DND-41 (cell line): ENCODE data around the gene ADCY4.

Experiments
- ATAC-seq: fragments of 200-7000 bp; cut with Tn5 transposase; 3 replicates; pipeline ENCODE4 v1.9.1; 2021; ENCODE audit warnings: low read depth; ENCODE audit not compliant: insufficient read depth
- DNase-seq: peaks from one replicate; pipeline ENCODE4 v3.0.0-alpha.2; 2020
- H2AFZ ChIP-seq: 2 replicates; pipeline ENCODE4 v1.6.0; 2012; ENCODE audit warnings: low read depth, low read length
- H3K27ac ChIP-seq: 2 replicates; pipeline ENCODE4 v1.5.1; 2012; ENCODE audit warnings: low read length, inconsistent platforms
- H3K27me3 ChIP-seq: fragments of 200-600 bp; sonication (generic); 2 replicates; pipeline ENCODE4 v1.6.0; 2012; ENCODE audit warnings: low read length, mild to moderate bottlenecking, inconsistent platforms; ENCODE audit not compliant: insufficient read depth, poor library complexity
- H3K36me3 ChIP-seq: 2 replicates; pipeline ENCODE4 v1.5.1; 2012; ENCODE audit warnings: low read length, inconsistent platforms; ENCODE audit not compliant: insufficient read depth
- H3K4me1 ChIP-seq: 2 replicates; pipeline ENCODE4 v1.5.1; 2012; ENCODE audit warnings: mild to moderate bottlenecking, low read length; ENCODE audit not compliant: insufficient read depth
- H3K4me2 ChIP-seq: 2 replicates; pipeline ENCODE4 v1.6.0; 2012; ENCODE audit warnings: mild to moderate bottlenecking, moderate library complexity, low read length, inconsistent platforms; ENCODE audit not compliant: insufficient read depth
- H3K4me3 ChIP-seq, 2 experiments: fragments of 200-600 bp in 1 of 2; shearing (Covaris generic) in 1 of 2; 2 replicates each; pipeline ENCODE4 v1.5.1; 2012 to 2016; ENCODE audit warnings: inconsistent platforms in 2 of 2, low read length in 2 of 2, mild to moderate bottlenecking in 2 of 2, low read depth in 1 of 2, moderate library complexity in 1 of 2
- H3K79me2 ChIP-seq: 2 replicates; pipeline ENCODE4 v1.6.0; 2012; ENCODE audit warnings: low read length, inconsistent platforms; ENCODE audit not compliant: insufficient read depth
- H3K9ac ChIP-seq: 2 replicates; pipeline ENCODE4 v1.6.0; 2012; ENCODE audit warnings: low read depth, mild to moderate bottlenecking, inconsistent platforms, low read length, moderate library complexity
- H3K9me3 ChIP-seq: 2 replicates; pipeline ENCODE4 v1.5.1; 2012; ENCODE audit warnings: low read length, moderate library complexity, mild to moderate bottlenecking, inconsistent platforms; ENCODE audit not compliant: insufficient read depth, severe bottlenecking
- H4K20me1 ChIP-seq: 2 replicates; pipeline ENCODE4 v1.6.0; 2012; ENCODE audit warnings: low read length; ENCODE audit not compliant: insufficient read depth
- EZH2 ChIP-seq: IDR thresholded peaks from 3 replicates; pipeline ENCODE4 v1.6.1; 2012; ENCODE audit warnings: borderline replicate concordance, low read depth, mild to moderate bottlenecking, moderate library complexity, low read length, inconsistent platforms; ENCODE audit not compliant: severe bottlenecking
- TF ChIP-seq, protein P1 (sequence below): IDR thresholded peaks from 2 replicates; pipeline ENCODE4 v1.5.1; 2012; ENCODE audit warnings: borderline replicate concordance, low read length, moderate library complexity, mild to moderate bottlenecking; ENCODE audit not compliant: poor library complexity, severe bottlenecking; ENCODE audit errors: extremely low read depth

The ADCY4 gene

DNA sequence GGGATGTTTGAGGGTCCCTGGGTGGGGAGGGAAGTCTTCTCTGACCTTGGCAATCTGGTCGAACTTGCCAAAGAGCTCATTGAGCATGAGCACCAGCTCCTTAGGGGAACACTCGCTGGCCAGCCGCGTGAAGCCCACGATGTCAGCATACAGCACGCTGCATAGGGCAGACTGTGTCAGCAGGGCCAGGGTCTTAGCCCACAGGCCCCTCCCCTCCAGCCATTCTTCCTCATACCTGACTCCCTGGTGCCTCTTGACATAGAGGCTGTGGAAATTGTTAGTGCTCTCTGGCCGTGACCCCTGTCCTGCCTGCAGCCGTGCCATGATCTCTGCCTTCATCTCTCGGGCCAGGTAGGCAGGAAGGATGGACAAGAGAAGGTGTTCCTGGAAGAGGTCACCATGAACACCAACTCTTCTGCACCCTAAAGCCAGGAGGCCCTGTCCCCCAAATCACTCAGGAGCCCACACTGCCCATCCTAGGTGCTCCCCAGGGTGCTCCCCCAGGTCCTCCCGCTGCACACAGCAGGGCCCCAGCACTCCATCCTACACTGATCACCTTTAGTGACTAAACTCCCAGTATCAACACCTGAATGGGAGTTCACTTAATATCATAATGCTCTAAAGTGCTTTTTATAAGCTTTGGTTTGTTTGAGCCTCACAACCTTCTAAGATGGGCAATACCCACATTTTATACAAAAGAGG is 3.7 kb downstream of the ADCY4 start:
- Histone ChIP-seq H3K4me3 (no peak overlapping the region), H2AFZ (no peak overlapping the region), H4K20me1 (peaks cover 23% of the 10 kb centered on the region), H3K4me2 (no peak overlapping the region), H3K27me3 (peaks cover 9% of the 10 kb centered on the region), H3K9ac (no peak overlapping the region), H3K79me2 (no peaks in the 10 kb centered on the region), H3K4me1 (peaks cover 25% of the 10 kb centered on the region), H3K27ac (no peak overlapping the region), H3K9me3 (no peaks in the 10 kb centered on the region), H3K36me3 (no peaks in the 10 kb centered on the region)
- DNase-seq: no peak
- no peak for TF ChIP-seq EZH2
- TF ChIP-seq, protein P1, sequence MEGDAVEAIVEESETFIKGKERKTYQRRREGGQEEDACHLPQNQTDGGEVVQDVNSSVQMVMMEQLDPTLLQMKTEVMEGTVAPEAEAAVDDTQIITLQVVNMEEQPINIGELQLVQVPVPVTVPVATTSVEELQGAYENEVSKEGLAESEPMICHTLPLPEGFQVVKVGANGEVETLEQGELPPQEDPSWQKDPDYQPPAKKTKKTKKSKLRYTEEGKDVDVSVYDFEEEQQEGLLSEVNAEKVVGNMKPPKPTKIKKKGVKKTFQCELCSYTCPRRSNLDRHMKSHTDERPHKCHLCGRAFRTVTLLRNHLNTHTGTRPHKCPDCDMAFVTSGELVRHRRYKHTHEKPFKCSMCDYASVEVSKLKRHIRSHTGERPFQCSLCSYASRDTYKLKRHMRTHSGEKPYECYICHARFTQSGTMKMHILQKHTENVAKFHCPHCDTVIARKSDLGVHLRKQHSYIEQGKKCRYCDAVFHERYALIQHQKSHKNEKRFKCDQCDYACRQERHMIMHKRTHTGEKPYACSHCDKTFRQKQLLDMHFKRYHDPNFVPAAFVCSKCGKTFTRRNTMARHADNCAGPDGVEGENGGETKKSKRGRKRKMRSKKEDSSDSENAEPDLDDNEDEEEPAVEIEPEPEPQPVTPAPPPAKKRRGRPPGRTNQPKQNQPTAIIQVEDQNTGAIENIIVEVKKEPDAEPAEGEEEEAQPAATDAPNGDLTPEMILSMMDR: no peak
- ATAC-seq: no peak

DNA sequence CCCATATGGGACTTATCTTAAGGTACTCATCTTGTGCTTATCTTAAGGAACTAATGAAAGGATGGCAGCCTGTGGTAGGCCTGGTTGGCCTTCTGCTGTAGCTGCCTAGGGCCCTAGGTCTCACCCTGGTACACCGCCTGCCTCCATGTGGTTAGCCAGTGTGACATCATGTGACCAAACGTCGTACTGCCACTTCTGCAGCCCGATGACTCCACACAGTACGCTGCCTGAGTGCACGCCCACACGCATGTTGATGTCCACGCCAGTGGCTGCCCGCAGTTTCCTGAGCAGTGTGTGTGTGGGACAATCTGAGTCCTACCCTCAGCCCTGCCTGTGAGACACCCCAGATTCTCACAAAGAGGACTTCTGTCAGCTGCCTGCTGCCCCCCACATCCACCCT is 5.1 kb downstream of the ADCY4 start:
- Histone ChIP-seq H3K27me3 (peaks cover 9% of the 10 kb centered on the region), H2AFZ (no peak overlapping the region)

DNA sequence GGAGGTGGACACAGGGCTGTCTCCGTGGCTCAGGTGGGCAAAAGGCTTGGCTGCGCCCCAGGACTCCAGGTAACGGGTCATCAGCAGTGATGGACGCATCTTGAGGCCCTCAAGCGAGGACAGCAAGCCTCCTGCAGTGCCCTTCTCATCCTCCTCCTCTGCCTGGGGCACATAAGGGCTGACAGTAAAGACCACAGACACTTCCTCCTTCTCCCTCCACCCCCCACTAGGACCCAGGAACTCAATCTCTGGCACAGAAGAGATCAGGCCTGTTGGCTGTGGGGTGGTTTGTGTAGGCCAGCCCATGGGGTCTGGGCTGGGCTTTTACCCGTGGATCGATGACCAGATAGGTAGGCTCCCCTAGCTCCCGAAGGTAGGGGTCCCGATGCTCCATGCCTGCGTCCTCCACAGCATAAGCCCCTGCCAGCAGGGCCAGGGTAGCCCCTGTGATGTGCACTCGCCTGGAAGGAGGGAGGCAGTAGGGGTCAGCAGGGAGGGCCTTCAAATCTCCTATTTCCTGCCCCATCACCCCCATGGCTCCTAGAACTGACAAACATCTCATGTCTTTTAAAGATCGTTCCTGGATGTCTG is 5.7 kb downstream of the ADCY4 start:
- no peak for TF ChIP-seq EZH2
- TF ChIP-seq, protein P1: no peak
- H3K9ac ChIP-seq: no peak overlapping the region

More for the DNA sequence above, 5.1 kb downstream of the ADCY4 start:
- no peak overlapping the region for H3K27ac ChIP-seq
- TF ChIP-seq EZH2: no peak
- TF ChIP-seq, protein P1: no peak
- no peaks in the 10 kb centered on the region for H3K9me3 ChIP-seq
- H3K4me1 ChIP-seq: peaks cover 25% of the 10 kb centered on the region
- no peak overlapping the region for H3K4me3 ChIP-seq
- DNase-seq (no peak), ATAC-seq (no peak)
- no peaks in the 10 kb centered on the region for H3K36me3 ChIP-seq
- H3K4me2 ChIP-seq: no peak overlapping the region
- H4K20me1 ChIP-seq: peaks cover 20% of the 10 kb centered on the region
- H3K79me2 ChIP-seq: no peaks in the 10 kb centered on the region
- no peak overlapping the region for H3K9ac ChIP-seq

More for the DNA sequence above, 5.7 kb downstream of the ADCY4 start:
- Histone ChIP-seq H3K4me3 (no peak overlapping the region), H3K9me3 (no peaks in the 10 kb centered on the region), H4K20me1 (peaks cover 20% of the 10 kb centered on the region), H3K36me3 (no peaks in the 10 kb centered on the region), H3K79me2 (no peaks in the 10 kb centered on the region), H3K27me3 (peaks cover 9% of the 10 kb centered on the region), H3K4me2 (no peak overlapping the region), H3K4me1 (peaks cover 25% of the 10 kb centered on the region), H3K27ac (no peak overlapping the region), H2AFZ (no peak overlapping the region)
- no peak for DNase-seq
- no peak for ATAC-seq
